K562 (cell line): ENCODE data around the gene AAMP. TPM values are rescaled to one million over a fixed set of nuclear protein-coding genes. Genes with fewer than 3 reads are reported as not detected.

Experiments used
- ARID1B ChIP-seq: fragments of 450-650 bp; IDR thresholded peaks from 2 replicates; pipeline ENCODE4 v1.6.1; 2016; ENCODE audit warnings: antibody characterized with exemption, mild to moderate bottlenecking, inconsistent platforms
- CCAR2 ChIP-seq: fragments of 200-400 bp; formaldehyde crosslinking; IDR thresholded peaks from 2 replicates; pipeline ENCODE4 v1.6.1; 2017; ENCODE audit warnings: mild to moderate bottlenecking, low read depth, low read length
- CHCHD3 ChIP-seq: fragments of 250-450 bp; sonication (Bioruptor Pico); IDR thresholded peaks from 2 replicates; pipeline ENCODE4 v2.1.2; 2022; ENCODE audit warnings: mild to moderate bottlenecking
- DNMT1 ChIP-seq: fragments of 450-650 bp; IDR thresholded peaks from 2 replicates; pipeline ENCODE4 v1.6.1; 2016; ENCODE audit warnings: antibody characterized with exemption, mild to moderate bottlenecking
- GATAD2A ChIP-seq: fragments of 450-650 bp; IDR thresholded peaks from 2 replicates; pipeline ENCODE4 v1.6.1; 2017
- HNRNPUL1 ChIP-seq: fragments of 200-400 bp; formaldehyde crosslinking; IDR thresholded peaks from 2 replicates; pipeline ENCODE4 v1.6.1; 2017; ENCODE audit warnings: low read length
- IRF2 ChIP-seq: sonication (generic); formaldehyde crosslinking; IDR thresholded peaks from 2 replicates; pipeline ENCODE4 v1.8.1; 2022; ENCODE audit warnings: mild to moderate bottlenecking, missing genetic modification reagents
- KLF13 ChIP-seq: fragments of 450-650 bp; IDR thresholded peaks from 2 replicates; pipeline ENCODE4 v1.6.1; 2016; ENCODE audit warnings: missing genetic modification characterization, low read depth, mild to moderate bottlenecking, missing compliant biosample characterization, moderate library complexity, borderline replicate concordance
- MEF2D ChIP-seq: conservative IDR thresholded peaks from 2 replicates; pipeline ENCODE4 v1.6.1; 2016; ENCODE audit warnings: low read depth, missing genetic modification characterization, missing compliant biosample characterization
- NCOA6 ChIP-seq: fragments of 450-650 bp; IDR thresholded peaks from 2 replicates; pipeline ENCODE4 v1.6.1; 2017; ENCODE audit warnings: mild to moderate bottlenecking
- NRF1 ChIP-seq, 2 experiments: fragments of 450-650 bp; IDR thresholded peaks in 1 of 2; conservative IDR thresholded peaks in 1 of 2; 2 replicates each; pipeline ENCODE4 v1.6.1; 2014; ENCODE audit warnings: mild to moderate bottlenecking in 2 of 2
- PHF8 ChIP-seq: fragments of 200-600 bp; sonication (generic); IDR thresholded peaks from 2 replicates; pipeline ENCODE4 v1.6.1; 2012; ENCODE audit warnings: mixed run types, mild to moderate bottlenecking, inconsistent platforms, low read length, moderate library complexity, borderline replicate concordance
- POLR2AphosphoS2 ChIP-seq: IDR thresholded peaks from 2 replicates; pipeline ENCODE4 v1.6.1; 2012; ENCODE audit warnings: low read length, improper control_type of control experiment
- RBBP5 ChIP-seq: fragments of 200-600 bp; sonication (generic); IDR thresholded peaks from 2 replicates; pipeline ENCODE4 v1.6.1; 2012; ENCODE audit warnings: borderline replicate concordance, mild to moderate bottlenecking, low read length, control low read depth, inconsistent platforms; ENCODE audit not compliant: insufficient read depth, poor library complexity, severe bottlenecking
- RBM25 ChIP-seq: fragments of 200-400 bp; formaldehyde crosslinking; IDR thresholded peaks from 2 replicates; pipeline ENCODE4 v1.6.1; 2018; ENCODE audit warnings: low read length, low read depth, moderate library complexity; ENCODE audit not compliant: severe bottlenecking
- RBM39 ChIP-seq: fragments of 200-400 bp; formaldehyde crosslinking; optimal IDR thresholded peaks from 2 replicates; pipeline ENCODE3; 2018; ENCODE audit warnings: low read depth, low read length
- RUNX1 ChIP-seq: sonication (generic); IDR thresholded peaks from 2 replicates; pipeline ENCODE4 v1.6.1; 2016; ENCODE audit warnings: antibody characterized with exemption, low read depth
- SAP30 ChIP-seq: fragments of 200-600 bp; sonication (generic); IDR thresholded peaks from 2 replicates; pipeline ENCODE4 v1.6.1; 2012; ENCODE audit warnings: borderline replicate concordance, low read depth, mild to moderate bottlenecking, moderate library complexity, low read length, control low read depth, inconsistent platforms; ENCODE audit not compliant: insufficient read depth, poor library complexity, severe bottlenecking
- SMAD4 ChIP-seq: fragments of 250-450 bp; sonication (Bioruptor Pico); conservative IDR thresholded peaks from 2 replicates; pipeline ENCODE4 v1.8.0; 2021; ENCODE audit warnings: inconsistent platforms, mild to moderate bottlenecking, moderate library complexity
- SOX6 ChIP-seq: fragments of 450-650 bp; IDR thresholded peaks from 2 replicates; pipeline ENCODE4 v1.6.1; 2014; ENCODE audit warnings: mild to moderate bottlenecking
- XRCC3 ChIP-seq: fragments of 450-650 bp; IDR thresholded peaks from 2 replicates; pipeline ENCODE4 v1.6.1; 2017; ENCODE audit warnings: mild to moderate bottlenecking, moderate library complexity
- ZBTB26 ChIP-seq: fragments of 450-650 bp; formaldehyde crosslinking; IDR thresholded peaks from 2 replicates; pipeline ENCODE4 v1.4.0; 2022; ENCODE audit warnings: missing genetic modification characterization
- polyA plus RNA-seq, 8 experiments: library from polyadenylated mRNA; depleted of rRNA in 4 of 8; stranded (reverse) in 5 of 8; unstranded in 3 of 8; fragments of >200 nt; fragmentation: Nextera tagmentation in 2 of 8; fragmentation: Illumina TruSeq in 1 of 8; extraction: Ambion mirVana in 2 of 8; extraction: Trizol in 1 of 8; gene quantifications; 2 replicates each; pipeline versions ENCODE4 v1.2.1 to v1.2.3, GENCODE V29; 2011 to 2014; ENCODE audit warnings: inconsistent platforms in 1 of 8, missing spikeins in 1 of 8
- total RNA-seq, 7 experiments: library from RNA; depleted of rRNA in 6 of 7; stranded (reverse); fragments of >200 nt in 6 of 7; fragmentation: Illumina TruSeq in 2 of 7; extraction: Trizol in 2 of 7; gene quantifications; 2 replicates each; pipeline versions ENCODE4 v1.2.1 to v1.2.3, GENCODE V29; 2011 to 2021; ENCODE audit warnings: low replicate concordance in 1 of 7
- TF ChIP-seq, protein P1 (sequence below): sonication (generic); formaldehyde crosslinking; IDR thresholded peaks from 2 replicates; pipeline ENCODE4 v1.9.0; 2022; ENCODE audit warnings: mild to moderate bottlenecking, missing genetic modification reagents

AAMP gene
- total and polyA plus RNA-seq, 9 of the 15 experiments (the other 6 are each of a cell fraction or from before 2014, with no cell fraction given), result 5.7 to 197 (median 94.1) TPM

GRCh38 chr2:218292048-218293014, 22.4 kb upstream of the AAMP start, which contains the start of gene TMBIM1 (continued):
- TF ChIP-seq GATAD2A (no peak), DNMT1 (no peak), ARID1B (no peak), SOX6 (0 out of 2 replicates have a peak, but pooled peaks have one; percentile 43), MEF2D (tag) (no peak), KLF13 (no peak), CCAR2 (no peak), PHF8 (peak; percentile 48; the same call in 1 of the 2 replicates), RBM39 (no peak), NRF1 (conservative IDR thresholded peaks at IDR 0.05 in 1 of 2, IDR thresholded peaks at IDR 0.05 in 1 of 2) (peak in 1 of 2 experiments; percentile 33; a peak in 2 of 4 replicates), SMAD4 (CRISPR knock-in tag) (peak; percentile 96), NCOA6 (peak; percentile 47; the same call in 1 of the 2 replicates), HNRNPUL1 (no peak), XRCC3 (no peak), CHCHD3 (CRISPR knock-in tag) (no peak), IRF2 (CRISPR knock-in tag) (no peak), SAP30 (no peak), ZBTB26 (CRISPR knock-in tag) (no peak), RBM25 (no peak), POLR2AphosphoS2 (no peak), RUNX1 (no peak), RBBP5 (no peak)
- TF ChIP-seq, protein P1, sequence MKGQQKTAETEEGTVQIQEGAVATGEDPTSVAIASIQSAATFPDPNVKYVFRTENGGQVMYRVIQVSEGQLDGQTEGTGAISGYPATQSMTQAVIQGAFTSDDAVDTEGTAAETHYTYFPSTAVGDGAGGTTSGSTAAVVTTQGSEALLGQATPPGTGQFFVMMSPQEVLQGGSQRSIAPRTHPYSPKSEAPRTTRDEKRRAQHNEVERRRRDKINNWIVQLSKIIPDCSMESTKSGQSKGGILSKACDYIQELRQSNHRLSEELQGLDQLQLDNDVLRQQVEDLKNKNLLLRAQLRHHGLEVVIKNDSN (CRISPR knock-in tag), result no peak
